K562 (cell line): ENCODE data around the gene LRP10. TPM values are rescaled to one million over a fixed set of nuclear protein-coding genes. Genes with fewer than 3 reads are reported as not detected.
A peak's percentile ranks its signal among the peaks of the same experiment; 100 is the strongest.

Source experiments
- ATF1 ChIP-seq, 2 experiments: fragments of 450-650 bp in 1 of 2; IDR thresholded peaks; 2 replicates each; pipeline ENCODE4 v1.6.1; 2016; ENCODE audit warnings: missing compliant biosample characterization in 1 of 2, missing genetic modification characterization in 1 of 2
- NFE2 ChIP-seq: IDR thresholded peaks from 2 replicates; pipeline ENCODE4 v1.6.1; 2014; ENCODE audit warnings: antibody characterized with exemption, low read depth
- RUNX1 ChIP-seq: sonication (generic); IDR thresholded peaks from 2 replicates; pipeline ENCODE4 v1.6.1; 2016; ENCODE audit warnings: antibody characterized with exemption, low read depth
- SUPT5H ChIP-seq: fragments of 450-650 bp; IDR thresholded peaks from 2 replicates; pipeline ENCODE4 v1.6.1; 2016
- ZKSCAN1 ChIP-seq: fragments of 150-350 bp; IDR thresholded peaks from 2 replicates; pipeline ENCODE4 v1.6.1; 2016; ENCODE audit warnings: low read depth, low read length
- polyA plus RNA-seq, 8 experiments: library from polyadenylated mRNA; depleted of rRNA in 4 of 8; stranded (reverse) in 5 of 8; unstranded in 3 of 8; fragments of >200 nt; fragmentation: Nextera tagmentation in 2 of 8; fragmentation: Illumina TruSeq in 1 of 8; extraction: Ambion mirVana in 2 of 8; extraction: Trizol in 1 of 8; gene quantifications; 2 replicates each; pipeline versions ENCODE4 v1.2.1 to v1.2.3, GENCODE V29; 2011 to 2014; ENCODE audit warnings: inconsistent platforms in 1 of 8, missing spikeins in 1 of 8
- total RNA-seq, 7 experiments: library from RNA; depleted of rRNA in 6 of 7; stranded (reverse); fragments of >200 nt in 6 of 7; fragmentation: Illumina TruSeq in 2 of 7; extraction: Trizol in 2 of 7; gene quantifications; 2 replicates each; pipeline versions ENCODE4 v1.2.1 to v1.2.3, GENCODE V29; 2011 to 2021; ENCODE audit warnings: low replicate concordance in 1 of 7
- TF ChIP-seq, protein P1 (sequence below), 2 experiments: fragments of 450-650 bp; formaldehyde crosslinking in 1 of 2; IDR thresholded peaks; 2 replicates each; pipeline versions ENCODE4 v1.4.0 to v1.6.1; 2014 to 2020; ENCODE audit warnings: mild to moderate bottlenecking in 2 of 2, borderline replicate concordance in 1 of 2, low read depth in 1 of 2
- TF ChIP-seq, protein P2 (sequence below): fragments of 450-650 bp; formaldehyde crosslinking; IDR thresholded peaks from 2 replicates; pipeline ENCODE4 v1.4.0; 2022; ENCODE audit warnings: missing genetic modification characterization
- TF ChIP-seq, protein P3 (sequence below): sonication (generic); formaldehyde crosslinking; IDR thresholded peaks from 2 replicates; pipeline ENCODE4 v1.8.1; 2023; ENCODE audit warnings: mild to moderate bottlenecking, missing genetic modification reagents
- TF ChIP-seq, protein P4 (sequence below), 2 experiments: fragments of 450-650 bp; IDR thresholded peaks; 2 replicates each; pipeline ENCODE4 v1.6.1; 2018; ENCODE audit warnings: mild to moderate bottlenecking in 2 of 2, low read depth in 1 of 2; ENCODE audit not compliant: partially characterized antibody in 2 of 2

LRP10 gene
- total and polyA plus RNA-seq, 9 of the 15 experiments (the other 6 are each of a cell fraction or from before 2014, with no cell fraction given), result 1.3 to 45.5 (median 10.9) TPM

DNA sequence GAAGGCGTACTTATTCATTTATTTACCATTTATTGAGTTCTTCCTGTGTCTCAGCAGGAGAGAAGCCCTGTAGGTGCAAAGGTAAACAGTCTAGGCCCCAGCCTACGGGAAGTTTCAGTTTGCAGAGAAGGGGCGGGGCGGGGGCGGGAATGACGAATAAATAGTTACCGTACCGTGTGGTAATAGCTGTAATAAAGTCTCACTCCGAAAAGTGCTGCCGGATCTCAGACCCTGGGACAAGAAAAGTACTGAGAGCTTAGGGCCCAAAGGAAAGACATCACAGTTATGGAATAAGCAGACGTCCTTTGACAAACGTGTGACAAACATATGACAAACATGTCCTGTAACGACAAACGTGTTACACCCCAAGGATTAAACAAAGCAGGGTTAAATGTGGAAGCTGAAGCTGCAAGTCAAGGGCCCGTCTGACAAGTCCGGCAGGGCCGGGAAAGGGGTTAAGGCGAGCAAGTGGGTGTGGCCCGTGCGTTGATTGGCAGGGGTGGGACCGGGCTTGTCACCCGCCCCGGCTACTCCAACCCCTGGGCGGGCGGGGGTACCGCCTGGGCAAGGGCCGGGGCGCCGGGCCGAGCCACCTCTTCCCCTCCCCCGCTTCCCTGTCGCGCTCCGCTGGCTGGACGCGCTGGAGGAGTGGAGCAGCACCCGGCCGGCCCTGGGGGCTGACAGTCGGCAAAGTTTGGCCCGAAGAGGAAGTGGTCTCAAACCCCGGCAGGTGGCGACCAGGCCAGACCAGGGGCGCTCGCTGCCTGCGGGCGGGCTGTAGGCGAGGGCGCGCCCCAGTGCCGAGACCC lies at the start of gene LRP10 (continued):
- TF ChIP-seq, protein P1, sequence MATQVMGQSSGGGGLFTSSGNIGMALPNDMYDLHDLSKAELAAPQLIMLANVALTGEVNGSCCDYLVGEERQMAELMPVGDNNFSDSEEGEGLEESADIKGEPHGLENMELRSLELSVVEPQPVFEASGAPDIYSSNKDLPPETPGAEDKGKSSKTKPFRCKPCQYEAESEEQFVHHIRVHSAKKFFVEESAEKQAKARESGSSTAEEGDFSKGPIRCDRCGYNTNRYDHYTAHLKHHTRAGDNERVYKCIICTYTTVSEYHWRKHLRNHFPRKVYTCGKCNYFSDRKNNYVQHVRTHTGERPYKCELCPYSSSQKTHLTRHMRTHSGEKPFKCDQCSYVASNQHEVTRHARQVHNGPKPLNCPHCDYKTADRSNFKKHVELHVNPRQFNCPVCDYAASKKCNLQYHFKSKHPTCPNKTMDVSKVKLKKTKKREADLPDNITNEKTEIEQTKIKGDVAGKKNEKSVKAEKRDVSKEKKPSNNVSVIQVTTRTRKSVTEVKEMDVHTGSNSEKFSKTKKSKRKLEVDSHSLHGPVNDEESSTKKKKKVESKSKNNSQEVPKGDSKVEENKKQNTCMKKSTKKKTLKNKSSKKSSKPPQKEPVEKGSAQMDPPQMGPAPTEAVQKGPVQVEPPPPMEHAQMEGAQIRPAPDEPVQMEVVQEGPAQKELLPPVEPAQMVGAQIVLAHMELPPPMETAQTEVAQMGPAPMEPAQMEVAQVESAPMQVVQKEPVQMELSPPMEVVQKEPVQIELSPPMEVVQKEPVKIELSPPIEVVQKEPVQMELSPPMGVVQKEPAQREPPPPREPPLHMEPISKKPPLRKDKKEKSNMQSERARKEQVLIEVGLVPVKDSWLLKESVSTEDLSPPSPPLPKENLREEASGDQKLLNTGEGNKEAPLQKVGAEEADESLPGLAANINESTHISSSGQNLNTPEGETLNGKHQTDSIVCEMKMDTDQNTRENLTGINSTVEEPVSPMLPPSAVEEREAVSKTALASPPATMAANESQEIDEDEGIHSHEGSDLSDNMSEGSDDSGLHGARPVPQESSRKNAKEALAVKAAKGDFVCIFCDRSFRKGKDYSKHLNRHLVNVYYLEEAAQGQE (IDR thresholded peaks at IDR 0.05; ENCODE audit: borderline replicate concordance), result no peak
- TF ChIP-seq, protein P1 (CRISPR knock-in tag; IDR thresholded peaks at IDR 0.05; ENCODE audit: low read depth), result peak; percentile 50; the same call in 1 of the 2 replicates
- TF ChIP-seq ATF1 (CRISPR knock-in tag; IDR thresholded peaks at IDR 0.05), result no peak
- peak; percentile 84 for TF ChIP-seq ATF1 (tag; IDR thresholded peaks at IDR 0.05)
- TF ChIP-seq, protein P2, sequence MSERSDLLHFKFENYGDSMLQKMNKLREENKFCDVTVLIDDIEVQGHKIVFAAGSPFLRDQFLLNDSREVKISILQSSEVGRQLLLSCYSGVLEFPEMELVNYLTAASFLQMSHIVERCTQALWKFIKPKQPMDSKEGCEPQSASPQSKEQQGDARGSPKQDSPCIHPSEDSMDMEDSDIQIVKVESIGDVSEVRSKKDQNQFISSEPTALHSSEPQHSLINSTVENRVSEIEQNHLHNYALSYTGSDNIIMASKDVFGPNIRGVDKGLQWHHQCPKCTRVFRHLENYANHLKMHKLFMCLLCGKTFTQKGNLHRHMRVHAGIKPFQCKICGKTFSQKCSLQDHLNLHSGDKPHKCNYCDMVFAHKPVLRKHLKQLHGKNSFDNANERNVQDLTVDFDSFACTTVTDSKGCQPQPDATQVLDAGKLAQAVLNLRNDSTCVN (CRISPR knock-in tag), result no peak; the same call in 1 of the 2 replicates
- TF ChIP-seq, protein P3, sequence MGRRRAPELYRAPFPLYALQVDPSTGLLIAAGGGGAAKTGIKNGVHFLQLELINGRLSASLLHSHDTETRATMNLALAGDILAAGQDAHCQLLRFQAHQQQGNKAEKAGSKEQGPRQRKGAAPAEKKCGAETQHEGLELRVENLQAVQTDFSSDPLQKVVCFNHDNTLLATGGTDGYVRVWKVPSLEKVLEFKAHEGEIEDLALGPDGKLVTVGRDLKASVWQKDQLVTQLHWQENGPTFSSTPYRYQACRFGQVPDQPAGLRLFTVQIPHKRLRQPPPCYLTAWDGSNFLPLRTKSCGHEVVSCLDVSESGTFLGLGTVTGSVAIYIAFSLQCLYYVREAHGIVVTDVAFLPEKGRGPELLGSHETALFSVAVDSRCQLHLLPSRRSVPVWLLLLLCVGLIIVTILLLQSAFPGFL (CRISPR knock-in tag), result no peak; the same call in 1 of the 2 replicates
- no peak for TF ChIP-seq ZKSCAN1
- peak; percentile 87 for TF ChIP-seq SUPT5H
- TF ChIP-seq, protein P4, sequence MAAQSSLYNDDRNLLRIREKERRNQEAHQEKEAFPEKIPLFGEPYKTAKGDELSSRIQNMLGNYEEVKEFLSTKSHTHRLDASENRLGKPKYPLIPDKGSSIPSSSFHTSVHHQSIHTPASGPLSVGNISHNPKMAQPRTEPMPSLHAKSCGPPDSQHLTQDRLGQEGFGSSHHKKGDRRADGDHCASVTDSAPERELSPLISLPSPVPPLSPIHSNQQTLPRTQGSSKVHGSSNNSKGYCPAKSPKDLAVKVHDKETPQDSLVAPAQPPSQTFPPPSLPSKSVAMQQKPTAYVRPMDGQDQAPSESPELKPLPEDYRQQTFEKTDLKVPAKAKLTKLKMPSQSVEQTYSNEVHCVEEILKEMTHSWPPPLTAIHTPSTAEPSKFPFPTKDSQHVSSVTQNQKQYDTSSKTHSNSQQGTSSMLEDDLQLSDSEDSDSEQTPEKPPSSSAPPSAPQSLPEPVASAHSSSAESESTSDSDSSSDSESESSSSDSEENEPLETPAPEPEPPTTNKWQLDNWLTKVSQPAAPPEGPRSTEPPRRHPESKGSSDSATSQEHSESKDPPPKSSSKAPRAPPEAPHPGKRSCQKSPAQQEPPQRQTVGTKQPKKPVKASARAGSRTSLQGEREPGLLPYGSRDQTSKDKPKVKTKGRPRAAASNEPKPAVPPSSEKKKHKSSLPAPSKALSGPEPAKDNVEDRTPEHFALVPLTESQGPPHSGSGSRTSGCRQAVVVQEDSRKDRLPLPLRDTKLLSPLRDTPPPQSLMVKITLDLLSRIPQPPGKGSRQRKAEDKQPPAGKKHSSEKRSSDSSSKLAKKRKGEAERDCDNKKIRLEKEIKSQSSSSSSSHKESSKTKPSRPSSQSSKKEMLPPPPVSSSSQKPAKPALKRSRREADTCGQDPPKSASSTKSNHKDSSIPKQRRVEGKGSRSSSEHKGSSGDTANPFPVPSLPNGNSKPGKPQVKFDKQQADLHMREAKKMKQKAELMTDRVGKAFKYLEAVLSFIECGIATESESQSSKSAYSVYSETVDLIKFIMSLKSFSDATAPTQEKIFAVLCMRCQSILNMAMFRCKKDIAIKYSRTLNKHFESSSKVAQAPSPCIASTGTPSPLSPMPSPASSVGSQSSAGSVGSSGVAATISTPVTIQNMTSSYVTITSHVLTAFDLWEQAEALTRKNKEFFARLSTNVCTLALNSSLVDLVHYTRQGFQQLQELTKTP (IDR thresholded peaks at IDR 0.05; ENCODE audit: low read depth in 1 of 2, partially characterized antibody in 2 of 2), result peak in 1 of 2 experiments; percentile 69
- peak; percentile 2; the same call in 1 of the 2 replicates for TF ChIP-seq NFE2
- no peak for TF ChIP-seq RUNX1
